Stimulated activated CD4-positive, alpha-beta T cell treated with anti-CD3 and anti-CD28 coated beads, Interleukin-1b, Interleukin-23, amount 100 ng/mL, for 24 hours (primary cell): ENCODE data around the gene GCHFR.

Source experiments
- DNase-seq, 4 experiments: peaks; one replicate each; pipeline ENCODE4 v3.0.0-alpha.2; 2020; ENCODE audit warnings: low read depth in 4 of 4, low spot score in 1 of 4

The GCHFR gene

DNA sequence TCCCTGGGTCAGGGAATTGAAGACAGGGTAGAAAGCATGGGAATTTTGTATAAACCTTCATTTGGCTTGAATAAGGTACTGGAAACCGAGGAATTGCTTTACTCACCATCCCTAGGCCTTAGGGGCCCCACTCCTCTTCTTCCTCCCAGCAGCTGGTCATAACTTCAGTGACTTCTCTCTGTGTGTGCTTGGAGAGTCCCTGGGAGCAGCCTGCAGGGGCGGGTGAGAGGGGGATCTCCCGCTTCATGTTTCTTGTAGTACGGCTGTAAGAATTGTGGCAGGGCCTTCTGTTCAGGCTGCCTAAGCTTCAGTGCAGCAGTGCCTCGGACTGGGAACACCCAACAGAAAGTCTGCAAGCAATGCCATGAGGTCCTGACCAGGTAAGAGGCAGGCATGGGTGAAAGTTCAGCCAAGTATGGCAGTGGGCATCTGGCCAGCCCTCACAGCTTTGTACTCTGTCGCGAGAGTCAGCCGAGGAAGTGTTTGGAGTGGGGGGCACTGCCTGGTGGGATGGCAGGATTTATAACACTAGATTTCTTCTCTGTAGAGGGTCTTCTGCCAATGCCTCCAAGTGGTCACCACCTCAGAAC is 45.1 kb downstream of the GCHFR start:
- DNase-seq, result no peak

DNA sequence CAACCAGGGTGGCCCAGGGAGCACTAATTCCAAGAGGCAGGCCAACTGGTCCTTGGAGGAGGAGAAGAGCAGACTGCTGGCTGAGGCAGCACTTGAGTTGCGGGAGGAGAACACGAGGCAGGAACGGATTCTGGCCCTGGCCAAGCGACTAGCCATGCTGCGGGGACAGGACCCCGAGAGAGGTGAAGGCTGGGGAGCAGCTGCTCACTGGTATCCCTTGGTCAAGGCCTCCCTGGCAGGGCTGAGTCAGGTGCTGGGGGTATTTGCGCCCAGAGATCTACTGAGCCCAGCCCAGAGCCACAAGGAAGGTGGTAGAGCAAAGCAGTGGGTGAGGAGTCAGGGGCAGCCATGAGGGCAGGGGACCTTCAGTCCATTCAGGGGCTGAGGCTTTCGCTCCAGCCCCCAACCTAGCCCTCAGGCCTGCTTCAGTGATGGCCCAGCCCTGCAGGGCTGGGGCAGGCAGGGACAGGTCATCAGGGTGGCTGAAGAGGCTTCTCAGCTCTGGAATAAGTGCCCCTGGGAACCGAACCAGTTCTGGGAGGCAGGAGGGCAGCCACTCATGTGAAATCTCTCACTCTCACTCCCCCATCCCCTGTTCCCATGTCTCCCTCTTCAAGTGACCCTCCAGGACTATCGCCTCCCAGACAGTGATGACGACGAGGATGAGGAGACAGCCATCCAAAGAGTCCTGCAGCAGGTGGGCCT is 49.0 kb downstream of the GCHFR start:
- no peak for DNase-seq

DNA sequence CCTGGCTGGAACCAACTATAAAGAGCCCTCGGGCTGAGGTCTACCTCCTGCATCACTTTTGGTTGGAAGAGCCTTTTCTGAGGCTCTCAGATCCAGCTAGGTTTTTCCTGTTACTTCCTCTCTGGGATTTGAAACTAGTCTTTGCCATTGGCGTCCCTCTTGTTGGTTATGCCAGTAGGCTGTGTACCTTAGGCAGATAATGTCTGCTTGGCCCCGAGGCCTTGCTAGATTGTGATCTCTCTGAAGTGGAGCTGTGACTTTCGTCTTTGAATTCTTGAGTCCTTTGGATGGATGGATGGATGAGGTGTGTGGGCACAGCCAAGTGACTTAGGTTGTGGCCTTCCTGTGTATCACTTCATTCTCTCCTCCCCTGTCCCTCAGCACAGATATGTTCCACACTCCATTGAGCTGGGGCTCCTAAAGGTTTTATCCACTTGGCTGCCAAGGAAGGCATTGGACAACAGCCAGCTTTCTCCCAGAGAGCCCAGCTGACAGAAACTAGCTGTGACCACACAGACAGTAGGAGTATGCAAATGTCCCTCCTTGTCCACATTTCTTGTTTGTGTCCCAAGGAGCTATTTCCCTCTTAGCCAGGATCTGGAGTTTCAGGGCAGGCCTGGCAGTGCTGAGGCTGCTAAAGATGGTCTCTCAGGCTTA is 51.3 kb downstream of the GCHFR start:
- DNase-seq, result no peak
